Loucy (cell line): ENCODE measurements around the gene RILP.

Source experiments
- H2AFZ ChIP-seq: fragments of 200-600 bp; sonication (generic); 2 replicates; pipeline ENCODE4 v1.6.0; 2016; ENCODE audit warnings: antibody characterized with exemption, mild to moderate bottlenecking, low read length, moderate library complexity
- H3F3A ChIP-seq: fragments of 200-600 bp; 2 replicates; pipeline ENCODE4 v1.6.0; 2016; ENCODE audit warnings: antibody characterized with exemption, low read depth, mild to moderate bottlenecking
- H3K27me3 ChIP-seq: fragments of 200-600 bp; sonication (generic); 2 replicates; pipeline ENCODE4 v1.6.1; 2014; ENCODE audit warnings: low read length, mild to moderate bottlenecking; ENCODE audit not compliant: insufficient read depth, poor library complexity, severe bottlenecking
- H3K36me3 ChIP-seq: fragments of 200-600 bp; sonication (generic); 2 replicates; pipeline ENCODE4 v1.6.1; 2016; ENCODE audit warnings: low read length; ENCODE audit not compliant: insufficient read depth
- H3K4me1 ChIP-seq: fragments of 200-600 bp; sonication (generic); 2 replicates; pipeline ENCODE4 v1.5.1; 2014; ENCODE audit warnings: low read length, mild to moderate bottlenecking; ENCODE audit not compliant: insufficient read depth, poor library complexity, severe bottlenecking
- H3K4me2 ChIP-seq: fragments of 200-600 bp; sonication (generic); 2 replicates; pipeline ENCODE4 v1.6.0; 2014; ENCODE audit warnings: antibody characterized with exemption, low read length, low read depth, mild to moderate bottlenecking; ENCODE audit not compliant: poor library complexity, severe bottlenecking
- H3K4me3 ChIP-seq: fragments of 200-600 bp; sonication (generic); 2 replicates; pipeline ENCODE4 v1.5.1; 2014; ENCODE audit warnings: low read length, mild to moderate bottlenecking, mixed read lengths; ENCODE audit not compliant: poor library complexity, severe bottlenecking
- H3K79me2 ChIP-seq: fragments of 200-600 bp; sonication (generic); 2 replicates; pipeline ENCODE4 v1.6.1; 2014; ENCODE audit warnings: low read length; ENCODE audit not compliant: insufficient read depth
- H3K9ac ChIP-seq: fragments of 200-600 bp; sonication (generic); 2 replicates; pipeline ENCODE4 v1.6.0; 2014; ENCODE audit warnings: mild to moderate bottlenecking, low read depth, low read length, moderate library complexity; ENCODE audit not compliant: poor library complexity, severe bottlenecking
- H3K9me2 ChIP-seq: fragments of 200-600 bp; sonication (generic); replicated peaks from 2 replicates; pipeline ENCODE4 v1.6.1; 2016; ENCODE audit warnings: low read depth, low read length, mixed read lengths
- H3K9me3 ChIP-seq: fragments of 200-600 bp; sonication (generic); 2 replicates; pipeline ENCODE4 v1.6.1; 2014; ENCODE audit warnings: mild to moderate bottlenecking, antibody characterized with exemption, low read length, low read depth; ENCODE audit not compliant: insufficient read depth
- H4K20me1 ChIP-seq: fragments of 200-600 bp; sonication (generic); 2 replicates; pipeline ENCODE4 v1.6.0; 2014; ENCODE audit warnings: antibody characterized with exemption, low read length, mild to moderate bottlenecking; ENCODE audit not compliant: insufficient read depth, poor library complexity, severe bottlenecking
- CTCF ChIP-seq: fragments of 200-600 bp; sonication (generic); conservative IDR thresholded peaks from 2 replicates; pipeline ENCODE4 v1.5.1; 2014; ENCODE audit warnings: mild to moderate bottlenecking, antibody characterized with exemption, low read length
- EZH2phosphoT487 ChIP-seq: fragments of 200-600 bp; IDR thresholded peaks from 2 replicates; pipeline ENCODE4 v1.6.1; 2018; ENCODE audit warnings: antibody characterized with exemption, mild to moderate bottlenecking, moderate library complexity, borderline replicate concordance

RILP gene

GRCh38 chr17:1616101-1616500 lies 33.6 kb downstream of the RILP start:
- Histone ChIP-seq H3F3A (no peaks in the 10 kb centered on the region), H2AFZ (no peak overlapping the region), H3K4me1 (no peaks in the 10 kb centered on the region), H3K4me3 (no peak overlapping the region), H4K20me1 (no peaks in the 10 kb centered on the region), H3K9me2 (no peaks in the 10 kb centered on the region), H3K27me3 (no peaks in the 10 kb centered on the region), H3K4me2 (no peak overlapping the region), H3K36me3 (no peaks in the 10 kb centered on the region; the same call in 1 of the 2 replicates), H3K9me3 (no peaks in the 10 kb centered on the region), H3K79me2 (0 out of 2 replicates have a peak, but pooled peaks cover 6% of the 10 kb centered on the region), H3K9ac (no peak overlapping the region)
- TF ChIP-seq CTCF (no peak), EZH2phosphoT487 (no peak)

GRCh38 chr17:1612400-1612799 lies 37.3 kb downstream of the RILP start:
- Histone ChIP-seq H4K20me1 (no peaks in the 10 kb centered on the region), H3K4me2 (no peak overlapping the region), H3F3A (no peaks in the 10 kb centered on the region), H3K4me1 (peaks cover 8% of the 10 kb centered on the region), H3K79me2 (no peaks in the 10 kb centered on the region), H3K4me3 (no peak overlapping the region), H3K9me3 (no peaks in the 10 kb centered on the region), H3K36me3 (no peaks in the 10 kb centered on the region; the same call in 1 of the 2 replicates), H3K9me2 (no peaks in the 10 kb centered on the region), H3K9ac (no peak overlapping the region), H3K27me3 (no peaks in the 10 kb centered on the region), H2AFZ (no peak overlapping the region)
- TF ChIP-seq EZH2phosphoT487 (no peak), CTCF (no peak)

GRCh38 chr17:1611715-1612114 lies 38.0 kb downstream of the RILP start:
- Histone ChIP-seq H3K36me3 (no peaks in the 10 kb centered on the region; the same call in 1 of the 2 replicates), H3K4me1 (peaks cover 15% of the 10 kb centered on the region), H3K79me2 (no peaks in the 10 kb centered on the region), H3K9me2 (no peaks in the 10 kb centered on the region), H3K9ac (no peak overlapping the region), H3F3A (no peaks in the 10 kb centered on the region), H3K9me3 (no peaks in the 10 kb centered on the region), H3K27me3 (no peaks in the 10 kb centered on the region), H2AFZ (no peak overlapping the region), H3K4me3 (no peak overlapping the region), H3K4me2 (no peak overlapping the region), H4K20me1 (no peaks in the 10 kb centered on the region)
- TF ChIP-seq CTCF, result no peak
- TF ChIP-seq EZH2phosphoT487, result no peak
